Neural crest cell (in vitro differentiated cells): ENCODE data around the gene IGFBP5. TPM values are rescaled to one million over a fixed set of nuclear protein-coding genes. Genes with fewer than 3 reads are reported as not detected.

ENCODE experiments used
- DNase-seq: peaks from one replicate; pipeline ENCODE4 v3.0.0; 2021; ENCODE audit warnings: low read depth, mixed read lengths, low spot score
- H3K27ac Mint-ChIP-seq: one replicate; pipeline ENCODE4 v1.8.0; 2021; ENCODE audit warnings: mild to moderate bottlenecking, mixed read lengths; ENCODE audit not compliant: unreplicated experiment
- H3K27me3 Mint-ChIP-seq: 2 replicates; pipeline ENCODE4 v1.8.0; 2021; ENCODE audit warnings: low read depth, mild to moderate bottlenecking, mixed read lengths
- H3K36me3 Mint-ChIP-seq: 2 replicates; pipeline ENCODE4 v1.8.0; 2021; ENCODE audit warnings: low read depth, mild to moderate bottlenecking, mixed read lengths
- H3K4me1 Mint-ChIP-seq: 2 replicates; pipeline ENCODE4 v1.8.0; 2021; ENCODE audit warnings: mixed read lengths
- H3K4me3 Mint-ChIP-seq: one replicate; pipeline ENCODE4 v1.8.0; 2021; ENCODE audit warnings: mild to moderate bottlenecking, mixed read lengths
- H3K9me3 Mint-ChIP-seq: 2 replicates; pipeline ENCODE4 v1.8.0; 2021; ENCODE audit warnings: mixed read lengths
- CTCF ChIP-seq: fragments of 200-600 bp; sonication (generic); conservative IDR thresholded peaks from 2 replicates; pipeline ENCODE4 v1.5.0; 2021; ENCODE audit warnings: antibody characterized with exemption, mild to moderate bottlenecking
- total RNA-seq: library from RNA; stranded (reverse); gene quantifications from 2 replicates; pipeline ENCODE4 v1.2.1, GENCODE V29; 2021

Gene IGFBP5
- total RNA-seq, 1 donor from 2014 or later = 140 TPM

GRCh38 chr2:216657086-216657855 lies 38.1 kb downstream of the IGFBP5 start:
- DNase-seq = no peak
- Mint-ChIP-seq H3K27ac (peak overlapping the region; percentile 89), H3K4me1 (peaks cover 52% of the 10 kb centered on the region), H3K9me3 (no peaks in the 10 kb centered on the region), H3K4me3 (no peak overlapping the region), H3K27me3 (no peaks in the 10 kb centered on the region), H3K36me3 (peaks cover 14% of the 10 kb centered on the region)
- no peak for TF ChIP-seq CTCF

- no peak for TF ChIP-seq CTCF
- Mint-ChIP-seq H3K4me3 (peak overlapping the region; percentile 27), H3K4me1 (peaks cover 71% of the 10 kb centered on the region), H3K27ac (peak overlapping the region; percentile 71), H3K9me3 (no peaks in the 10 kb centered on the region), H3K27me3 (no peaks in the 10 kb centered on the region), H3K36me3 (peaks cover 12% of the 10 kb centered on the region)
- no peak for DNase-seq
These were observed 40.8 kb downstream of the IGFBP5 start for GRCh38 chr2:216654528-216655052.

GRCh38 chr2:216653931-216654365 lies 41.4 kb downstream of the IGFBP5 start:
- H3K4me1 Mint-ChIP-seq = peaks cover 71% of the 10 kb centered on the region
- no peak for DNase-seq
- H3K27ac Mint-ChIP-seq = peak overlapping the region; percentile 15
- peaks cover 12% of the 10 kb centered on the region for H3K36me3 Mint-ChIP-seq
- no peak overlapping the region for H3K4me3 Mint-ChIP-seq
- H3K9me3 Mint-ChIP-seq = no peaks in the 10 kb centered on the region
- no peak for TF ChIP-seq CTCF
- H3K27me3 Mint-ChIP-seq = no peaks in the 10 kb centered on the region

GRCh38 chr2:216653093-216653799 lies 42.1 kb downstream of the IGFBP5 start:
- no peaks in the 10 kb centered on the region for H3K9me3 Mint-ChIP-seq
- TF ChIP-seq CTCF = no peak
- no peak overlapping the region for H3K4me3 Mint-ChIP-seq
- no peak overlapping the region for H3K27ac Mint-ChIP-seq
- peaks cover 68% of the 10 kb centered on the region for H3K4me1 Mint-ChIP-seq
- peaks cover 13% of the 10 kb centered on the region for H3K36me3 Mint-ChIP-seq
- no peak for DNase-seq
- no peaks in the 10 kb centered on the region for H3K27me3 Mint-ChIP-seq

- H3K27ac Mint-ChIP-seq = no peak overlapping the region
- no peaks in the 10 kb centered on the region for H3K9me3 Mint-ChIP-seq
- no peak overlapping the region for H3K4me3 Mint-ChIP-seq
- DNase-seq = no peak
- peaks cover 67% of the 10 kb centered on the region for H3K4me1 Mint-ChIP-seq
- peaks cover 14% of the 10 kb centered on the region for H3K36me3 Mint-ChIP-seq
- no peak for TF ChIP-seq CTCF
- H3K27me3 Mint-ChIP-seq = no peaks in the 10 kb centered on the region
These were observed 42.8 kb downstream of the IGFBP5 start for GRCh38 chr2:216652566-216652965.
